Measurements from ENCODE around the gene IL1R2. TPM values are rescaled to one million over a fixed set of nuclear protein-coding genes. Genes with fewer than 3 reads are reported as not detected.
A peak's percentile ranks its signal among the peaks of the same experiment; 100 is the strongest.

Gene IL1R2
- total RNA-seq, 4 donors from 2014 or later = 2.7 to 6.1 (median 3.6) TPM

DNA sequence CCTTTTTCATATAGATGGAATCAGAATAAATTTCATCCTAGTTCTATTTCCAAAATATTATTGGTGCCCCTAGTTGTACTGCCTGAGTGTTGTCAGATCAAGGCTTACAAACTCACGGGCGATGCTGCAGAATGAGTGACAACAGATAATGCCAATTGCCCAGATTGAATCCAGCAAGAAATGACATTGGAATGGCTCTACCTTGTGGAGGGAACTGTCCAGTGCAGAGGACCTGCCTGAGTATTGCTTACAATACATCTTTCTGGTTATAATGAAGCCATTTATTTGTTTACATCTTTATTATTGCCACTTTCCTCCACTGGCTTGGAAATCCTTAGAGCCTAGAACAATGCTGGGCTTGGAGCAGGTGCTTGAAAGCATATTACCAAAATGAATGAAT is 7.8 kb upstream of the IL1R2 start:
- Histone ChIP-seq H3K9me3 (no peaks in the 10 kb centered on the region), H3K27ac (peak overlapping the region; percentile 91 to 99 (median 91)), H3K4me3 (replicated peaks in 1 of 3) (no peak overlapping the region), H3K27me3 (no peaks in the 10 kb centered on the region), H3K4me1 (peaks cover 74 to 90% of the 10 kb centered on the region in 2 donors), H3K36me3 (no peaks in the 10 kb centered on the region)
- 36 to 60% methylated on average over 2 of the region's 2 CpGs for WGBS, 2 donors
- DNase-seq = no peak
- TF ChIP-seq, protein P1, sequence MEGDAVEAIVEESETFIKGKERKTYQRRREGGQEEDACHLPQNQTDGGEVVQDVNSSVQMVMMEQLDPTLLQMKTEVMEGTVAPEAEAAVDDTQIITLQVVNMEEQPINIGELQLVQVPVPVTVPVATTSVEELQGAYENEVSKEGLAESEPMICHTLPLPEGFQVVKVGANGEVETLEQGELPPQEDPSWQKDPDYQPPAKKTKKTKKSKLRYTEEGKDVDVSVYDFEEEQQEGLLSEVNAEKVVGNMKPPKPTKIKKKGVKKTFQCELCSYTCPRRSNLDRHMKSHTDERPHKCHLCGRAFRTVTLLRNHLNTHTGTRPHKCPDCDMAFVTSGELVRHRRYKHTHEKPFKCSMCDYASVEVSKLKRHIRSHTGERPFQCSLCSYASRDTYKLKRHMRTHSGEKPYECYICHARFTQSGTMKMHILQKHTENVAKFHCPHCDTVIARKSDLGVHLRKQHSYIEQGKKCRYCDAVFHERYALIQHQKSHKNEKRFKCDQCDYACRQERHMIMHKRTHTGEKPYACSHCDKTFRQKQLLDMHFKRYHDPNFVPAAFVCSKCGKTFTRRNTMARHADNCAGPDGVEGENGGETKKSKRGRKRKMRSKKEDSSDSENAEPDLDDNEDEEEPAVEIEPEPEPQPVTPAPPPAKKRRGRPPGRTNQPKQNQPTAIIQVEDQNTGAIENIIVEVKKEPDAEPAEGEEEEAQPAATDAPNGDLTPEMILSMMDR (IDR thresholded peaks at IDR 0.05) = peak in 4 of 6 experiments; percentile 32 to 63 (median 56)
- no peak for TF ChIP-seq POLR2A (IDR thresholded peaks at IDR 0.05)
- intact Hi-C loops (cut with DNase I) = no loop called here

DNA sequence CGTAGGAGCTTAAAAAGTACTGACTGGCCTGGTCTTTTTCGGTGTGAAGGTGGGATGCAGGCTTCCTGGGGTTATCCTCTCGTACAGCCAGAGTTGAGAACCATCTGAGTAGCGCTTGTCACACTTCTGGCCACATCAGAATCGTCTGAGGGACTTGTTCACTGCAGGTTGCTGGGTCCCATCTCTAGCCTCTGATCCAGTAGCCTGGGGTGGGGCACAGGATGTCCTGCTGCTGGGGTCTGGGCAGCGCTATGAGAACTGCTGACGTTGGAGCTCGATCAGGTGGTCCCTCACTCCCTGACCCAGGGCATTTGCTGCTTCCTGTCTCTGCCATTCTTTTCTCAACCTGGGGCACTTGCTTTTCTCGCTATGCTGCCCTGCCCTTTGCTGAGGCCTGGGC is 7.1 kb upstream of the IL1R2 start:
- intact Hi-C loops (cut with DNase I) = no loop called here
- WGBS, 2 donors = 80 to 83% methylated on average over 8 to 9 of the region's 9 CpGs

DNA sequence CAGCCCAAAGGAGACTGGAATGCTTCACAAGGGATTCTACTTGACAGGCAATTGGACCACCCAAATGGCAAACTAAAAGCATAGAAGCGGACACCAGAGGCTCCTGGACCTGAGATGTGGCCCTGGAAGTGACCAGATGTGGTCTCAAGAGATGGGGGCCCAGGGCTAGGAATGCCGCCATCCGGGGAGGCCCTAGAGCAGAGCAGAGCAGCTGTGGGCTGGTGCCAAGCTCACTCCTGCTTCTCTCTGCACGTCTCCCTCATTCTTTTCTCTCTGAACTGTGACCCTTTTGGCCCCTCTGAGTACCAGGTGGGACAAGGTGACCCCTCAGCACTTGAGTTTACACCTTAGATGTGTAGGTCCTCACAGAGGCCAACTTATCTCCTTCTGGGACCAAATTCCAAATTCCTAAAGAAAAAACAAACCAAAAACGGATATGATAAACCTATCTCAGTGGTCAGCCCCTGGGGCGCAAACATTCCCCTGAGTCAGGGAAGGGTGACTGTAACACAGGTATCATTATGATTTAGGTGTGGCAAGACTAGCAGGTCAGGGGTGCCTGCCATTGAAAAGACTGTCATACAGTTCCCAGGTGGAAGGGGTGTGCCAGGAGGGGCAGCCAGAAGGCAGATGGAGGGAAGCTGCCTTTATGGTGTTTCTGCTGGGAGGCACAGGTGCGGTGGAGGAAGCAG is 6.5 kb upstream of the IL1R2 start:
- WGBS, 2 donors = 49 to 71% methylated on average over 7 of the region's 7 CpGs
- H3K4me1 ChIP-seq = peaks cover 74 to 89% of the 10 kb centered on the region in 2 donors
- peak; percentile 64 to 66 for DNase-seq
- peak overlapping the region; percentile 91 to 99 (median 91) for H3K27ac ChIP-seq
- H3K4me3 ChIP-seq (replicated peaks in 1 of 3) = no peak overlapping the region
- H3K9me3 ChIP-seq = no peaks in the 10 kb centered on the region
- H3K36me3 ChIP-seq = no peaks in the 10 kb centered on the region
- H3K27me3 ChIP-seq = no peaks in the 10 kb centered on the region
- intact Hi-C loops (cut with DNase I) = no loop called here
- TF ChIP-seq, protein P1 (IDR thresholded peaks at IDR 0.05) = no peak
- no peak for TF ChIP-seq POLR2A (IDR thresholded peaks at IDR 0.05)

More for the DNA sequence above, 7.1 kb upstream of the IL1R2 start:
- no peaks in the 10 kb centered on the region for H3K27me3 ChIP-seq
- peaks cover 78 to 94% of the 10 kb centered on the region in 2 donors for H3K4me1 ChIP-seq
- no peaks in the 10 kb centered on the region for H3K9me3 ChIP-seq
- H3K27ac ChIP-seq = peak overlapping the region; percentile 91 to 99 (median 91)
- TF ChIP-seq POLR2A (IDR thresholded peaks at IDR 0.05) = no peak
- TF ChIP-seq, protein P1 (IDR thresholded peaks at IDR 0.05) = no peak
- no peak overlapping the region for H3K4me3 ChIP-seq (replicated peaks in 1 of 3)
- H3K36me3 ChIP-seq = no peaks in the 10 kb centered on the region
- no peak for DNase-seq

DNA sequence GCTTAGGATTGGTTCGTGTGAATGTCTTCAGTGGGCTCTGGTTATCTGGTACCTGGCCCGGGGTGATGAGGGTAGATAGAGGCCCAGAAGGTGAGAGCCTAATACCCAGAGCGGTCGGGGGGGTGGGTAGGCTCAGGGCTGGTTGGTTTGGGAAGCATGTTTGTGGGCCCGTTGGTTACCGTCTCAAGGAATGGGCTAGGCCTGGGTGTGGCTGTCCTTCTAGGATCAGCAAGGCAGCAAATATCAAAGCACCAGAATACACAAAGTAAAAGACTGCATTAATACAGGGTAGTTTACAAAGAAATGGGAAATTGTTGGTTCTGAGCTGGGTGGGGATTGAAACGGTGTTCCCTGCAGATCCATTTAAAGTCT is 6.0 kb upstream of the IL1R2 start:
- Histone ChIP-seq H3K27me3 (no peaks in the 10 kb centered on the region), H3K27ac (peak overlapping the region; percentile 91 to 99 (median 91)), H3K9me3 (no peaks in the 10 kb centered on the region), H3K4me3 (replicated peaks in 1 of 3) (no peak overlapping the region), H3K4me1 (peaks cover 69 to 84% of the 10 kb centered on the region in 2 donors), H3K36me3 (no peaks in the 10 kb centered on the region)
- TF ChIP-seq, protein P1 (IDR thresholded peaks at IDR 0.05) = no peak
- no peak for TF ChIP-seq POLR2A (IDR thresholded peaks at IDR 0.05)
- DNase-seq = no peak
- intact Hi-C loops (cut with DNase I) = no loop called here
- 79 to 81% methylated on average over 7 of the region's 7 CpGs for whole genome bisulfite sequencing, 2 donors

DNA sequence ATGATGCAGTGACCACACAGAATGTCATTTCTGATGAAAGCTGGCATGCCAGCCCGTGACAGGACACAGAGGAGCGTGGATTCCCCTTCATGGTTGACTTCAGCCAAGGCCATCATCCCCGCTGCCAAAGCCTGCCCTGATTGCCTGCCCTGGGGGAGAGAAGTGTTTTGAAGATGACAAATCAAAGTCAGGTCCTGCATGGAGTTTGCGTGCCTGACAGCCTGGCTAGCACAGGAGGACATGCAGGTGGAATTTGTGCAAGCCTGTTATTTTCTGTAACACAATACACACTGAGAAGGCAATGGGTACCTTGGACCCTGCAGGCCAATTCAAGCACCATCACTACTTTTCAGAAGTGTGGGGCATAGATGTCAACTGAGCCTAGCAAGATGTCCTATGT is 5.4 kb upstream of the IL1R2 start:
- Histone ChIP-seq H3K27ac (peak overlapping the region; percentile 91 to 99 (median 91)), H3K9me3 (no peaks in the 10 kb centered on the region), H3K36me3 (no peaks in the 10 kb centered on the region), H3K27me3 (no peaks in the 10 kb centered on the region), H3K4me1 (peaks cover 66 to 78% of the 10 kb centered on the region in 2 donors), H3K4me3 (replicated peaks in 1 of 3) (no peak overlapping the region)
- DNase-seq = peak; percentile 30 to 61
- TF ChIP-seq, protein P1 (IDR thresholded peaks at IDR 0.05) = no peak
- no peak for TF ChIP-seq POLR2A (IDR thresholded peaks at IDR 0.05)
- intact Hi-C loops (cut with DNase I) = no loop called here
- WGBS, 2 donors = 46 to 48% methylated on average over 4 of the region's 4 CpGs
